A549 (cell line): Measurements from ENCODE around the gene NRXN3. TPM values are rescaled to one million over a fixed set of nuclear protein-coding genes. Genes with fewer than 3 reads are reported as not detected.

Experiments used
- ATAC-seq, 2 experiments: fragments of 200-7000 bp in 1 of 2; fragments of >200 bp in 1 of 2; cut with Nextera tagmentation in 1 of 2; cut with Tn5 transposase in 1 of 2; 3 replicates each; pipeline versions ENCODE4 v1.8.0 to v1.9.1; 2018 to 2020; ENCODE audit warnings: mild to moderate bottlenecking in 1 of 2, moderate library complexity in 1 of 2
- CTCF ChIA-PET: fragments of 300-600 bp; sonication (Branson Sonifier 250); formaldehyde crosslinking; extraction: SDS; loops from one replicate; lab custom pipeline; 2021; ENCODE audit warnings: antibody characterized with exemption, inconsistent platforms; lab: Yijun Ruan, JAX
- POLR2A ChIA-PET: fragments of 350-600 bp; formaldehyde crosslinking; extraction: SDS; loops from one replicate; lab custom pipeline; 2021; ENCODE audit warnings: antibody characterized with exemption, inconsistent platforms; lab: Yijun Ruan, JAX
- DNase-seq, 2 experiments: peaks; one replicate each; pipeline versions ENCODE4 v3.0.0 to v3.0.0-alpha.2; 2011 to 2016; ENCODE audit warnings: low read depth in 1 of 2, low spot score in 1 of 2
- FAIRE-seq: peaks from 2 replicates; lab custom pipeline; 2011; peaks lifted over from hg19 to GRCh38; lab: Jason Lieb, UNC
- H3K27ac ChIP-seq, 2 experiments: fragments of >200 bp; sonication (Bioruptor Twin); formaldehyde crosslinking; 3 replicates each; pipeline ENCODE4 v1.5.1; 2016 to 2017
- H3K4me1 ChIP-seq: fragments of >200 bp; sonication (Bioruptor Twin); formaldehyde crosslinking; 3 replicates; pipeline ENCODE4 v1.6.1; 2016
- H3K4me2 ChIP-seq: fragments of >200 bp; sonication (Bioruptor Twin); formaldehyde crosslinking; 3 replicates; pipeline ENCODE4 v1.6.1; 2016
- H3K4me3 ChIP-seq: fragments of >200 bp; sonication (Bioruptor Twin); formaldehyde crosslinking; 3 replicates; pipeline ENCODE4 v1.5.1; 2016
- H3K9me3 ChIP-seq: fragments of >200 bp; sonication (Bioruptor Twin); formaldehyde crosslinking; 3 replicates; pipeline ENCODE4 v1.6.1; 2016
- EHMT2 ChIP-seq: fragments of 200-600 bp; sonication (generic); IDR thresholded peaks from 2 replicates; pipeline ENCODE4 v1.6.1; 2016; ENCODE audit warnings: antibody characterized with exemption, low read depth, mild to moderate bottlenecking, moderate library complexity
- FOSB ChIP-seq: fragments of 250-450 bp; sonication (Bioruptor Pico); IDR thresholded peaks from 2 replicates; pipeline ENCODE4 v1.5.0; 2020; ENCODE audit warnings: mild to moderate bottlenecking, moderate library complexity
- GATA3 ChIP-seq: IDR thresholded peaks from 2 replicates; pipeline ENCODE4 v1.6.1; 2012; ENCODE audit warnings: borderline replicate concordance
- MAFK ChIP-seq: fragments of 450-650 bp; IDR thresholded peaks from 2 replicates; pipeline ENCODE4 v1.6.1; 2014; ENCODE audit not compliant: partially characterized antibody
- MAZ ChIP-seq: fragments of 150-350 bp; IDR thresholded peaks from 2 replicates; pipeline ENCODE4 v1.6.1; 2014; ENCODE audit warnings: antibody characterized with exemption, low read depth, low read length, borderline replicate concordance
- MYC ChIP-seq: IDR thresholded peaks from 2 replicates; pipeline ENCODE4 v1.6.1; 2012; ENCODE audit warnings: mild to moderate bottlenecking, inconsistent platforms, low read length, improper control_type of control experiment, borderline replicate concordance
- NR3C1 ChIP-seq: fragments of >200 bp; sonication (Bioruptor Twin); formaldehyde crosslinking; IDR thresholded peaks from 3 replicates; pipeline ENCODE4 v1.6.1; 2017
- PHF8 ChIP-seq: fragments of 200-600 bp; sonication (generic); IDR thresholded peaks from 2 replicates; pipeline ENCODE4 v1.6.1; 2016; ENCODE audit warnings: low read depth, mild to moderate bottlenecking, antibody characterized with exemption, moderate library complexity, borderline replicate concordance
- POLR2AphosphoS2 ChIP-seq: conservative IDR thresholded peaks from 2 replicates; pipeline ENCODE4 v1.6.1; 2012; ENCODE audit warnings: low read length, improper control_type of control experiment, inconsistent platforms
- RAD21 ChIP-seq, 2 experiments: fragments of >200 bp in 1 of 2; sonication (Bioruptor Twin) in 1 of 2; formaldehyde crosslinking in 1 of 2; IDR thresholded peaks in 1 of 2; conservative IDR thresholded peaks in 1 of 2; 2 replicates in 1 of 2; 3 replicates in 1 of 2; pipeline ENCODE4 v1.6.1; 2012 to 2018; ENCODE audit warnings: inconsistent platforms in 1 of 2
- RARB ChIP-seq: fragments of 250-450 bp; sonication (Bioruptor Pico); IDR thresholded peaks from 2 replicates; pipeline ENCODE4 v1.8.0; 2021; ENCODE audit warnings: mild to moderate bottlenecking, moderate library complexity
- RCOR1 ChIP-seq: fragments of 150-350 bp; IDR thresholded peaks from 2 replicates; pipeline ENCODE4 v1.6.1; 2014; ENCODE audit warnings: antibody characterized with exemption, low read length, low read depth
- RNF2 ChIP-seq: fragments of 200-600 bp; sonication (generic); IDR thresholded peaks from 2 replicates; pipeline ENCODE4 v1.6.1; 2016; ENCODE audit warnings: low read depth, mild to moderate bottlenecking, antibody characterized with exemption, moderate library complexity, borderline replicate concordance
- SMC3 ChIP-seq: fragments of >200 bp; sonication (Bioruptor Twin); formaldehyde crosslinking; IDR thresholded peaks from 3 replicates; pipeline ENCODE4 v1.6.1; 2018; ENCODE audit warnings: inconsistent platforms
- TFCP2L1 ChIP-seq: fragments of 250-450 bp; sonication (Bioruptor Pico); IDR thresholded peaks from 2 replicates; pipeline ENCODE4 v1.5.0; 2021; ENCODE audit warnings: mild to moderate bottlenecking
- TP53 ChIP-seq: fragments of 250-450 bp; sonication (Bioruptor Pico); IDR thresholded peaks from 2 replicates; pipeline ENCODE4 v1.5.0; 2021; ENCODE audit warnings: mild to moderate bottlenecking, moderate library complexity
- ZFP36 ChIP-seq: fragments of 450-650 bp; IDR thresholded peaks from 2 replicates; pipeline ENCODE4 v1.6.1; 2014; ENCODE audit warnings: borderline replicate concordance; ENCODE audit not compliant: partially characterized antibody
- WGBS: methylation state at CpG from one replicate; pipeline ENCODE4 v1.1.6; 2017; ENCODE audit errors: missing lambda C conversion rate; 5-methylcytosine and 5-hydroxymethylcytosine counted together
- polyA plus RNA-seq, 4 experiments: library from polyadenylated mRNA; depleted of rRNA in 3 of 4; stranded (reverse); fragments of >200 nt; fragmentation: RNase III in 1 of 4; extraction: RNeasy Plus Mini Kit Qiagen cat#74134 plus additional on column Dnase treatment in 1 of 4; gene quantifications; 2 replicates in 3 of 4; 3 replicates in 1 of 4; pipeline ENCODE4 v1.2.3, GENCODE V29; 2011 to 2017
- TF ChIP-seq, protein P1 (sequence below): fragments of 200-600 bp; sonication (generic); IDR thresholded peaks from 2 replicates; pipeline ENCODE4 v1.6.1; 2016; ENCODE audit warnings: antibody characterized with exemption, mild to moderate bottlenecking, moderate library complexity
- TF ChIP-seq, protein P2 (sequence below): fragments of 450-650 bp; IDR thresholded peaks from 2 replicates; pipeline ENCODE4 v1.6.1; 2014; ENCODE audit warnings: antibody characterized with exemption
- TF ChIP-seq, protein P3 (sequence below): IDR thresholded peaks from 2 replicates; pipeline ENCODE4 v1.6.1; 2012; ENCODE audit warnings: low read depth, borderline replicate concordance
- TF ChIP-seq, protein P4 (sequence below): fragments of 250-450 bp; sonication (Bioruptor Pico); IDR thresholded peaks from 2 replicates; pipeline ENCODE4 v1.5.0; 2020; ENCODE audit warnings: low read depth, mild to moderate bottlenecking, moderate library complexity
- TF ChIP-seq, protein P5 (sequence below): fragments of 250-450 bp; sonication (Bioruptor Pico); IDR thresholded peaks from 2 replicates; pipeline ENCODE4 v1.5.0; 2021; ENCODE audit warnings: mild to moderate bottlenecking, moderate library complexity, borderline replicate concordance

Gene NRXN3
- polyA plus RNA-seq, 2 of the 4 experiments (the other 2 are of a cell fraction) = 0.62 to 2.3 TPM

DNA sequence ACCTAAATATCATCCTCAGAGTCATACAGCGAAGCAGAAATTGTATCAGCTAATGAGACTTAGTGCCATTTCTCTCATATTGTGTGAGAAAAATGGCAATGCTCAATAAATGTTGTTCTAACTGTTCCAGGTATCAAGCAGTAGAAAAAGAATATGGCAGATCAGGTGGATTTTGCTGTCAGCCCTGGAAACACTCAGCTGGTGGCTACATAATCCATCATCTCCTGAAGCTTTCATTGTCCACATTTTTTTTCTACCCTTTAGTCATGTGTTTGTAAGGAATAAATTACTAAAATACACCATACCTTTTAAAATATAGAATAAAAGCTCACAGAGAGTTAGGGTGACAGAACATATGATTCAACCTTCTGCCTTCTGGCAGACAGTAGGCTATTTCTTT lies 1200.8 kb downstream of the NRXN3 start:
- peak overlapping the region; percentile 17 to 69; a peak in 1 of 6 replicates for H3K27ac ChIP-seq
- DNase-seq (no peak), FAIRE-seq (no peak), ATAC-seq (no peak)
- ChIA-PET POLR2A (no interaction called here), CTCF (no interaction called here)
- 86% methylated on average over 1 of the region's 1 CpG for WGBS
- no peak for TF ChIP-seq TFCP2L1 (CRISPR knock-in tag)
- TF ChIP-seq, protein P1, sequence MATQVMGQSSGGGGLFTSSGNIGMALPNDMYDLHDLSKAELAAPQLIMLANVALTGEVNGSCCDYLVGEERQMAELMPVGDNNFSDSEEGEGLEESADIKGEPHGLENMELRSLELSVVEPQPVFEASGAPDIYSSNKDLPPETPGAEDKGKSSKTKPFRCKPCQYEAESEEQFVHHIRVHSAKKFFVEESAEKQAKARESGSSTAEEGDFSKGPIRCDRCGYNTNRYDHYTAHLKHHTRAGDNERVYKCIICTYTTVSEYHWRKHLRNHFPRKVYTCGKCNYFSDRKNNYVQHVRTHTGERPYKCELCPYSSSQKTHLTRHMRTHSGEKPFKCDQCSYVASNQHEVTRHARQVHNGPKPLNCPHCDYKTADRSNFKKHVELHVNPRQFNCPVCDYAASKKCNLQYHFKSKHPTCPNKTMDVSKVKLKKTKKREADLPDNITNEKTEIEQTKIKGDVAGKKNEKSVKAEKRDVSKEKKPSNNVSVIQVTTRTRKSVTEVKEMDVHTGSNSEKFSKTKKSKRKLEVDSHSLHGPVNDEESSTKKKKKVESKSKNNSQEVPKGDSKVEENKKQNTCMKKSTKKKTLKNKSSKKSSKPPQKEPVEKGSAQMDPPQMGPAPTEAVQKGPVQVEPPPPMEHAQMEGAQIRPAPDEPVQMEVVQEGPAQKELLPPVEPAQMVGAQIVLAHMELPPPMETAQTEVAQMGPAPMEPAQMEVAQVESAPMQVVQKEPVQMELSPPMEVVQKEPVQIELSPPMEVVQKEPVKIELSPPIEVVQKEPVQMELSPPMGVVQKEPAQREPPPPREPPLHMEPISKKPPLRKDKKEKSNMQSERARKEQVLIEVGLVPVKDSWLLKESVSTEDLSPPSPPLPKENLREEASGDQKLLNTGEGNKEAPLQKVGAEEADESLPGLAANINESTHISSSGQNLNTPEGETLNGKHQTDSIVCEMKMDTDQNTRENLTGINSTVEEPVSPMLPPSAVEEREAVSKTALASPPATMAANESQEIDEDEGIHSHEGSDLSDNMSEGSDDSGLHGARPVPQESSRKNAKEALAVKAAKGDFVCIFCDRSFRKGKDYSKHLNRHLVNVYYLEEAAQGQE = no peak
- H3K4me2 ChIP-seq = no peak overlapping the region
- no peak overlapping the region for H3K4me3 ChIP-seq
- H3K4me1 ChIP-seq = peaks cover 13% of the 10 kb centered on the region
- no peaks in the 10 kb centered on the region for H3K9me3 ChIP-seq

DNA sequence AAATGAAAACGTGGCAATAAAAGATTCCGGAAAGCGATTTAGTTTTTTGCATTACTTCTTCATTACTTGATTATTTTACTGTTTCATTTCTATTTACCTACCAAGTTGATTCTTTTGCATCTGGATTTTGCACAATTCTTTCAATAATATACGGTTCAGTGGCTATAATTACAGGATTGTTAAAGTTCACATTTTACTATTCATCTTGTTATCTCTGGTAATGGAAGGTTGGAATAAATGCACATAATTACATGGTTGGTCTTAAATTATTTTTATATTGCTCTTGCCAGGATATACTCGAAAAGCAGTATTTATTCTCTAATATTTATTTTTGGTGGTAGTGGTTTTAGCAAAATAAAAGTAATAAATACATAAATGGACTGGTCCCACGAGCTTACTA lies 1203.3 kb downstream of the NRXN3 start:
- no peak overlapping the region for H3K4me2 ChIP-seq
- H3K4me1 ChIP-seq = peaks cover 13% of the 10 kb centered on the region
- no peak overlapping the region for H3K27ac ChIP-seq
- H3K9me3 ChIP-seq = no peaks in the 10 kb centered on the region
- CTCF ChIA-PET = no interaction called here
- POLR2A ChIA-PET = no interaction called here
- FAIRE-seq = no peak
- ATAC-seq = no peak
- whole genome bisulfite sequencing = 42% methylated on average over 6 of the region's 6 CpGs
- no peak for TF ChIP-seq FOSB (CRISPR knock-in tag)
- TF ChIP-seq PHF8 = no peak
- TF ChIP-seq MAZ = no peak
- TF ChIP-seq MAFK = no peak
- TF ChIP-seq MYC = no peak
- no peak for TF ChIP-seq RARB
- no peak for TF ChIP-seq RNF2
- TF ChIP-seq GATA3 = no peak
- no peak for TF ChIP-seq EHMT2
- TF ChIP-seq NR3C1 = no peak
- TF ChIP-seq, all 56 proteins: peak for 0
- no peak overlapping the region for H3K4me3 ChIP-seq
- DNase-seq = no peak

DNA sequence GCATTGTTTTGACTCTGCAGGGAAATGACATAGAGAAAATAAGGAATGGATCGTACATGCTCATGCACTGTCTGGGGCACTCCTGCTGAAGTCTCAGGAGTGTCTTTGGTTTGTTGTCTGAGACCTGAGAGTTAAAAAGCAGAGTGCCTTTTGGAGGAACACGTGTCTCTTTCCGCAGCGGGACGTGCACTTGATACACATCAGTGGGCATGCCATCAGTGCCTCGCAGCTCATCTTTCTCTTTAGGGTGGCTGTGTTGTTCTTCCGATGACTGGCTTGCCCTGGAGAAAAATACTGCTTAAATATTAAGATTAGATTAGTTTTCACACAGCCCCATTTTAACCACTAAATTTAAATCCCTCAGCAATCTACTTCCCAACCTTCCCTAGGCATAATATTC lies 1205.2 kb downstream of the NRXN3 start:
- FAIRE-seq (no peak), ATAC-seq (no peak), DNase-seq (no peak)
- H3K4me2 ChIP-seq = no peak overlapping the region
- no peaks in the 10 kb centered on the region for H3K9me3 ChIP-seq
- WGBS = 50% methylated on average over 7 of the region's 7 CpGs
- ChIA-PET CTCF (no interaction called here), POLR2A (no interaction called here)
- no peak overlapping the region for H3K27ac ChIP-seq
- peaks cover 1% of the 10 kb centered on the region; the same call in 1 of the 3 replicates for H3K4me1 ChIP-seq
- H3K4me3 ChIP-seq = no peak overlapping the region
- TF ChIP-seq, protein P2, sequence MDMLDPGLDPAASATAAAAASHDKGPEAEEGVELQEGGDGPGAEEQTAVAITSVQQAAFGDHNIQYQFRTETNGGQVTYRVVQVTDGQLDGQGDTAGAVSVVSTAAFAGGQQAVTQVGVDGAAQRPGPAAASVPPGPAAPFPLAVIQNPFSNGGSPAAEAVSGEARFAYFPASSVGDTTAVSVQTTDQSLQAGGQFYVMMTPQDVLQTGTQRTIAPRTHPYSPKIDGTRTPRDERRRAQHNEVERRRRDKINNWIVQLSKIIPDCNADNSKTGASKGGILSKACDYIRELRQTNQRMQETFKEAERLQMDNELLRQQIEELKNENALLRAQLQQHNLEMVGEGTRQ = no peak
- TF ChIP-seq POLR2AphosphoS2 (no peak), RAD21 (conservative IDR thresholded peaks at IDR 0.05 in 1 of 2, IDR thresholded peaks at IDR 0.05 in 1 of 2) (no peak), PHF8 (no peak), ZFP36 (no peak), SMC3 (no peak), MAFK (no peak), FOSB (CRISPR knock-in tag) (no peak), TP53 (CRISPR knock-in tag) (no peak), MYC (no peak), RCOR1 (no peak), RNF2 (no peak)
- TF ChIP-seq, protein P3, sequence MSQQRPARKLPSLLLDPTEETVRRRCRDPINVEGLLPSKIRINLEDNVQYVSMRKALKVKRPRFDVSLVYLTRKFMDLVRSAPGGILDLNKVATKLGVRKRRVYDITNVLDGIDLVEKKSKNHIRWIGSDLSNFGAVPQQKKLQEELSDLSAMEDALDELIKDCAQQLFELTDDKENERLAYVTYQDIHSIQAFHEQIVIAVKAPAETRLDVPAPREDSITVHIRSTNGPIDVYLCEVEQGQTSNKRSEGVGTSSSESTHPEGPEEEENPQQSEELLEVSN = no peak
- TF ChIP-seq, protein P4, sequence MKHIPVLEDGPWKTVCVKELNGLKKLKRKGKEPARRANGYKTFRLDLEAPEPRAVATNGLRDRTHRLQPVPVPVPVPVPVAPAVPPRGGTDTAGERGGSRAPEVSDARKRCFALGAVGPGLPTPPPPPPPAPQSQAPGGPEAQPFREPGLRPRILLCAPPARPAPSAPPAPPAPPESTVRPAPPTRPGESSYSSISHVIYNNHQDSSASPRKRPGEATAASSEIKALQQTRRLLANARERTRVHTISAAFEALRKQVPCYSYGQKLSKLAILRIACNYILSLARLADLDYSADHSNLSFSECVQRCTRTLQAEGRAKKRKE (CRISPR knock-in tag) = no peak
- TF ChIP-seq, protein P5, sequence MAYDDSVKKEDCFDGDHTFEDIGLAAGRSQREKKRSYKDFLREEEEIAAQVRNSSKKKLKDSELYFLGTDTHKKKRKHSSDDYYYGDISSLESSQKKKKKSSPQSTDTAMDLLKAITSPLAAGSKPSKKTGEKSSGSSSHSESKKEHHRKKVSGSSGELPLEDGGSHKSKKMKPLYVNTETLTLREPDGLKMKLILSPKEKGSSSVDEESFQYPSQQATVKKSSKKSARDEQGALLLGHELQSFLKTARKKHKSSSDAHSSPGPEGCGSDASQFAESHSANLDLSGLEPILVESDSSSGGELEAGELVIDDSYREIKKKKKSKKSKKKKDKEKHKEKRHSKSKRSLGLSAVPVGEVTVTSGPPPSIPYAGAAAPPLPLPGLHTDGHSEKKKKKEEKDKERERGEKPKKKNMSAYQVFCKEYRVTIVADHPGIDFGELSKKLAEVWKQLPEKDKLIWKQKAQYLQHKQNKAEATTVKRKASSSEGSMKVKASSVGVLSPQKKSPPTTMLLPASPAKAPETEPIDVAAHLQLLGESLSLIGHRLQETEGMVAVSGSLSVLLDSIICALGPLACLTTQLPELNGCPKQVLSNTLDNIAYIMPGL (CRISPR knock-in tag) = no peak
